Glomerular endothelial cell (primary cell): ENCODE measurements around the gene CLCA1. TPM values are rescaled to one million over a fixed set of nuclear protein-coding genes. Genes with fewer than 3 reads are reported as not detected.
A peak's percentile ranks its signal among the peaks of the same experiment; 100 is the strongest.

Source experiments
- DNase-seq: peaks from one replicate; pipeline ENCODE4 v3.0.0-alpha.2; 2011; ENCODE audit warnings: low read depth, low spot score; ENCODE audit errors: extremely low read depth
- total RNA-seq: library from RNA; depleted of rRNA; stranded (reverse); fragments of >200 nt; gene quantifications from 2 replicates; pipeline ENCODE4 v1.2.3, GENCODE V29; 2015

Gene CLCA1, protein sequence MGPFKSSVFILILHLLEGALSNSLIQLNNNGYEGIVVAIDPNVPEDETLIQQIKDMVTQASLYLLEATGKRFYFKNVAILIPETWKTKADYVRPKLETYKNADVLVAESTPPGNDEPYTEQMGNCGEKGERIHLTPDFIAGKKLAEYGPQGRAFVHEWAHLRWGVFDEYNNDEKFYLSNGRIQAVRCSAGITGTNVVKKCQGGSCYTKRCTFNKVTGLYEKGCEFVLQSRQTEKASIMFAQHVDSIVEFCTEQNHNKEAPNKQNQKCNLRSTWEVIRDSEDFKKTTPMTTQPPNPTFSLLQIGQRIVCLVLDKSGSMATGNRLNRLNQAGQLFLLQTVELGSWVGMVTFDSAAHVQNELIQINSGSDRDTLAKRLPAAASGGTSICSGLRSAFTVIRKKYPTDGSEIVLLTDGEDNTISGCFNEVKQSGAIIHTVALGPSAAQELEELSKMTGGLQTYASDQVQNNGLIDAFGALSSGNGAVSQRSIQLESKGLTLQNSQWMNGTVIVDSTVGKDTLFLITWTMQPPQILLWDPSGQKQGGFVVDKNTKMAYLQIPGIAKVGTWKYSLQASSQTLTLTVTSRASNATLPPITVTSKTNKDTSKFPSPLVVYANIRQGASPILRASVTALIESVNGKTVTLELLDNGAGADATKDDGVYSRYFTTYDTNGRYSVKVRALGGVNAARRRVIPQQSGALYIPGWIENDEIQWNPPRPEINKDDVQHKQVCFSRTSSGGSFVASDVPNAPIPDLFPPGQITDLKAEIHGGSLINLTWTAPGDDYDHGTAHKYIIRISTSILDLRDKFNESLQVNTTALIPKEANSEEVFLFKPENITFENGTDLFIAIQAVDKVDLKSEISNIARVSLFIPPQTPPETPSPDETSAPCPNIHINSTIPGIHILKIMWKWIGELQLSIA
- not detected in 2 replicates for total RNA-seq

DNA sequence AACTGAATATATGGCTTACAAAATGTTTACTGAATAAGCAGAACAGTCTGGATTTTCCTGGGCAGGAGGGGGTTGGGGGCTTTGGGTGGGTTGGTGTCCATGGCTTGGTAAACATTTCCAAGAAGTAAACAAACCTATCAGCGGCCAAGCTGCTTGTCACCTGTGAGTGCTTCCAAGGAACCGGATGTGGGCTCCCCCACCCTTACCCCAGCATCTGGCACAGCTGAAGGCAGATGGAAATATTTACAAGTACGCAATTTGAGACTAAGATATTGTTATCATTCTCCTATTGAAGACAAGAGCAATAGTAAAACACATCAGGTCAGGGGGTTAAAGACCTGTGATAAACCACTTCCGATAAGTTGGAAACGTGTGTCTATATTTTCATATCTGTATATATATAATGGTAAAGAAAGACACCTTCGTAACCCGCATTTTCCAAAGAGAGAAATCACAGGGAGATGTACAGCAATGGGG lies at the start of gene CLCA1:
Gene CLCA1, plus strand, starts transcription at position 427 of the 477 bp plus-strand sequence. Its CDS starts 45 bp downstream, at position 472.
- DNase-seq = no peak

DNA sequence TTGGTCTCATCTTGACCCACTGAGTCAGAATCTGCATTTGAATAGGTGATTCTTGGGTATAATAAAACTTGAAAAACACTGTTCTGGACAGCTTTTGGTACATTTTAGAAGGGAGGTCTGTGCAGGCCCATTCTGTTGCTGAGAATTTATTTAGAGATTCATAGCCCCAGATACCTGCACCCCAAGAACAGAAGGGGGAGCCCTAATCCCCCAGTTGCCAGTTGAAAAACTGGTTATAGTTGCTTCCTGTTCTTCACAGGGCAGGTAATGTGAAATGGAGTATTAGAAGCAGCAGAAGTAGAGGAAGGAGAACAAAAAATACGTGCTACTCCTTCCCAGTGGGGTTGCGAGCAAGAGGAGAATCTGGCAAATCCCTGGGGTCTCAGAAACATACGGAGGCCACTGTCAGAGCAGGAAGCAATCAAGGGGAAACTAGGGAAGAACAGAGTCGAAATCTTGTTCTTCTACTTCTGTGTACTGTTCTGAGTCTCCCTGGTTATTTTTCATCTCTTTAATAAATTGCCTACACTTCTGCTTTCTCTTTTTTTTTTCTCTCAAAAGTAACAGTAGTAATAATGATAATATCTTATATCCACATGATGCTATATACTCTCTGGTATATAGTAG lies 49.3 kb upstream of the CLCA1 start:
- peak; percentile 9 for DNase-seq

DNA sequence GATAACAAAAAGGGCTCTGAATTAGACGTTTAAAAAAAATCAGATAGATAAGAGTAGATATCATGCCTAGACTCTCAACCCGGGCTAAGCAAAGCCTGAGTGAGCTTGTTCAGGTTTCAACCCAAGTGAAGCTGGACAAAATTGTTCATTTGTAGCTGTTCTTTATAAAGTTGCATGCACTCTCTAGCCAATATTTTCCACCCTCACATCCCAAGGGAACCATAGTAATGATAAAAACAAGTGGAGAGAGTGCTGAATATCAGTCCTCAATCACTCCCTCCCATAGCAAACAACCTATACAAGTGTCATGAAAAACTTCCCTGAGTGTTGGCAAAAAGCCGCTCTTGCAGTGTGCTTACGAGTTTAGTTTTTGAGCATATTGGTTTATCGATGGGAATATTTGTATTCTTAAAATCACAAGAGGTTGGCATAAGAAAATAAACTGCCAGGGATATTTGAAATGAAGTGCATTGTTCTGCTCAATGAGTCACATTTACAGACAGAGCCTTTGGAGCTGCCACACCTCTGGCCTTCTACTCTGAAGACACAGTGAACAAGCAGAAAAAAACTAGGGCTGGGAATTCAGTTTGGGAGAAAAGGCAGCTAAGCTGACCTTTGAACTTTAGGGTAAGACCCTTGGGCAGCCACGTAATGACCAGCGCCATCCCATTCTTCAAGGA lies 47.0 kb upstream of the CLCA1 start:
- no peak for DNase-seq

DNA sequence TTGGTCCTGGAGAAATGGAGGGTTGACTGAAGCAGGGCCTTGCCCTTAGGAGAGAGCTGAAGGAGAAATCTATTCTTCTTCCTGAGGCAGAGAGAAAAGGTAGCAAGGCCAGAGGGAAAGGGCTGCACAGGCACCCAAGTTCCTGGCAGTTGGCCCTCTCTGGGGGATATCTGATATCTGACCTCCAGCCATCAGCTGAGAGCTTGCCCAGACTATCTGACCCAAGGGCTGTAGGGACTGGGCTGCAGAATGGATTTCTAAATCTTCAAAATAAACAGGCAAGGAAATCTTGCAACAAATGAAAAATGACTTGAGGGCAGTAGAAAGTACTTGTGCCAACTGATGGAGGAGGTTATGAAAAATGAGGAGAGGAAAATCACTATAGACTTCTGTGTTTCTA lies 45.3 kb upstream of the CLCA1 start:
- DNase-seq = no peak

DNA sequence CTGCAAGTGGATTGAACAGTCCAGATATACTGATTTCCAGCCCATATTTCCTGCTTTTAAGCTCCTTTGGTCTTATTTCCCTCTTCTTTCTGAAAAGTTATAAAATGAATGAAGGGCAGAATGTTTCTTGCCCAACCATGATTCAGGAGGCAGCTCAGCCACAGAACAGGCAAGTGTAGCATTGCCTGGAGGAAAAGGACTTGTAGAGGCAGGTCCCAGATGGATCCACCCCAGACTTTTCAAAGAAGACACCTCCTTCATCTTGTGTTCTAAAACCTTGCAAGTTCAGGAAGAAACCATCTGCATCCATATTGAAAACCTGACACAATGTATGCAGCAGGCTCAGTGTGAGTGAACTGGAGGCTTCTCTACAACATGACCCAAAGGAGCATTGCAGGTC lies 44.9 kb upstream of the CLCA1 start, which contains the start of gene CLCA2:
Gene CLCA2, plus strand, starts transcription at position 299 of the 400 bp plus-strand sequence. Its CDS starts 77 bp downstream, at position 376.
- DNase-seq = no peak

DNA sequence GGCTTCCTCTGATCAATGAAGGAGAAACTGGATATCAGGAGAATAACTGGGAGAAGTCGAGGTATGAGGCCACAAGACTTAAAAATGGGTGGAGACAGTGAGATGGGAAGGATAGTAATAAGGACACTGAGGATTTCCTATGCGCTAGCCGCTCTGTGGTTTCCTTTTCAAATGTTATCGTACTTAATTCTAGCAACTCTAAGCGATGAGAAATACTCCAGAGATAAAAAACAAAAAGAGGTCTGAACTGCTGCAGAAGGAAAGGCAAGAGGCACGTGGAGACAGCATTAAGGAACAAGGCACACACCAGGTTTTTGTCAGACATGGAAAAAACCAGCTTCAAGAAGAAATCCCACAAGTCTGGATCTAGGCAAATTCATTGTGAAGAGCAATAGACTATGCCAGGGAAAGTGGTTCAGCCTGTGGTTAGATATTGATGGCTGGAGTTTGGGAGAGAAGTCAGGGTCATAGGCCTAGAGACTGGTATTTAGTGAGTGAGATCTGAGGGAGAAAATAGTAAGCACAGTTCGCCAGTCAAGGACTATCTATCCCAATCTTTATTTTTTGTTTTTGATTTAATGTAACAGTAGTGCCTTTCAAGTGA lies 39.5 kb upstream of the CLCA1 start:
- no peak for DNase-seq

DNA sequence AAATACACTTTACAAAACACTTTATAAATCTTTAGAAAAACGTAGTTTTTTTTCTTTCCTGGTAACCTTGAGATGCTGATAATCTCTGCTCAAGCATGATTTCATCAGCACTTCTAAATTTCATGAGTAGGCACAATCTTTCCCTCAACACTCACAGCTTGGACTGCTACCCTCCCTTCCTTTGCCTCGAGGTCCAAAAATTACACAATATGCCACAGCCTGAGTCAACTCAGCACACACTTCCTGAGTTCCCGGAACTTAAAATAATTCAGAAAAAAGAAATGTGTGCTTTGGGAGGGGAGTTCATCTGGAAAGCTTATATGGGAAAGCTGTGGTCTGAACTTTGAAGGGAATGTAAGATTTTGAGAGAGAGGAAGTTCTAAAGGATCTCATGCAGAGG lies 38.9 kb upstream of the CLCA1 start:
- peak; percentile 69 for DNase-seq

DNA sequence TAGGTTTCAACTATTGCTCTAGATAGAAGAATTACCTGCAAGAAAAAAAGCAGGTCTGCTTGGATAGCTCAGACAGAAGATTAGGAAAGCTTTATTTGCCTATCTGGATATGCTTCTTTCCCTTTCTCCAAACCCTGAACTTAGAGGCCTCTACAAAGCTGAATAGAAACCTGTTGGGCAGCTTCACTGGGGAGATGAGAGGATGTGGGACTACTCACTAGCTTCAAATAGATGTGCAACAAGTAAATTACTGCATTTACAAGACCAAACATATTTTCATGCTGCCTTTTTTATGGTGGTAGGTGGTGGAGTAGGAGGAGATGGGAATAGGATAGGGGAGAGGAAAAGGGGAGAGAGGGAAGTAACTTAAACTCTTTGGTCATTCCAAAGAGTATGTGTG lies 38.4 kb upstream of the CLCA1 start:
- no peak for DNase-seq

DNA sequence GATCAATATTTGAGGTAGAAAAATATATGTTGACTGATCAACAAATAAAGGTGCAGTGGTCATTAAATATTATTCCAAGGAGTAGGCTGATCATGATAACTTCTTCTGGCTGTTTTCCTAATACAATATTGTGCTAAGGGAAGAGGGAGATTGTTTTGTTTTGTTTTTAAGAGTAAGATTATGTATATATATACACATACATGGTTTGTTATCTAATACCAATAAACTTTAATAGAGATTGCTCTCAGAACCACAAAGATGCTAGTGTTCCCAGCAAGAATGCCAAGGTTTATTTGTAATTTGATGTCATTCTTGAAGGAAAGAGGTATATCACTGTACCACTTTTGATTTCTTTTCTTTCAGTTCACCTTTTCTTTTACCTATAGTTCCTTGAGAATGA lies 34.7 kb upstream of the CLCA1 start:
- DNase-seq = no peak

DNA sequence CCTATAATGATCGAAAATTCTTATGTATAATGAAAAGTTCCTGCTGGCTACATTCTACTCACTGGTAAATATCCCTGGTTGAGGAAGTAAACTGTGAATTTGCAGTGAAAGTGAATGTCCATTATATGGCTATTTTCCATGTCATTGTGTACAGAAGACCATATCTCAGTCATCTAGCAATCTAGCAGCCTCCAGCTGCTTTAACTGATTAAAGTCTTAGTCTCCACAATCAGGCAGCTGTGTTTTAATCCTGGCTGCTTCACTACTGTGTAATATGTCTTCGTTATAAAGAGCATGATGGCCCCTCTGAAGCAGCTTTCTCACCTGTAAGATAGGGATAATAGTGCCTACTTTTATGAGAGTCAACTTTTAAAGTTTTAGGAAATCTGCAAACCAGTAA lies 33.4 kb upstream of the CLCA1 start:
- no peak for DNase-seq

DNA sequence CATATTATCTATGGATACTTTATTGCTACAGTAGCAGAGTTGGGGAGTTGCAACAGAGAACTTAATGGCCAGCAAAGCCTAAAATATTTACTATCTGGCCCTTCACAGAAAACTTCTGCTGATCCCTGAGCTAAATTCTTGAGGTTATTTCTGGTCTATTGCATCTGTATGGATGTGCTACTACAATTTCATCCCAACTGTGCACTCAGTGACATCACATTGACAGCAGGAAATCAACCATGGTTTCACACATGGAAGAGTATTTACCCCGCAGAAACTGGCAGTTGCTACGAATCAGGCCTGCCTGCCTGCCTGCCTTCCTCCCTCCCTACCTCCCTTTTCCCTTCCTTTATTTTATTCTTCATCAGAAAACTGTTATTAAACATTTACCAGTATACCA lies 32.7 kb upstream of the CLCA1 start:
- no peak for DNase-seq

DNA sequence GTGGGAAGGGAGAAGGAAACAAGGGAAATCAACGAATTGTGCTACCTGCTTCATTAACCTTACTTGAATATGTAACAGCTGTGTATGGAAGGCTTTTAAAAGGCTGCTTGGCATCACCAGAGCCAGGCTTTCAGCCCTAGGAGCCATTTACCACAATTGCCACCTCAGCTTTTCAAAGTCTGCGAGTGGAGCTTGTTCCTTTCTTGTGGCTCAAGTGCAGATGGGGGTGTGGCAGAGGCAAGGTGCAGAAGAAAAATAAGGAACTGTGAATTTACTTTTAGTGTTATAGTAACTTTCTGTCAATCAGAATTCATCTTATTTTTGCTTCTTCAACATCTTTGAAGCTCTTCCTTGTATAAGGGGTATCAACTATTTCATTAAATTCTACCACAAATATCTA lies 27.1 kb upstream of the CLCA1 start:
- DNase-seq = no peak

DNA sequence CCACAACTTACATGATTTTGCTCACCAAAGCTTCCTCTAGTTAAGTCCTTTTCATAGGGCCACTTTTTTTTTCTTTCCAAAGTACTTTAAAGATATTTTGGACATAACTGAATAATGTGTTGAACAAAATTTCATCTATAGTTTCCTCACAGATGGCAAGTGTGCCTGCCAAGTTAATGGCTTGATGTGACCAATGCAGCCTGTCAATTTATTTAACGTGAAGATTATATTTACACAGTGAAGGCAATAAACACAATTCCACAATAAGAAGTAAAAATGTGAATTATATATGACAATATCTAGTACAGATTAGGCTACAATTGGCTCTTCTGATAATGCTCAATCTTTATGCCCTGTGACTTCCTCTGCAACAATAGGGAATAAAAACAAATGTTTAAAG lies 26.7 kb upstream of the CLCA1 start:
- no peak for DNase-seq

DNA sequence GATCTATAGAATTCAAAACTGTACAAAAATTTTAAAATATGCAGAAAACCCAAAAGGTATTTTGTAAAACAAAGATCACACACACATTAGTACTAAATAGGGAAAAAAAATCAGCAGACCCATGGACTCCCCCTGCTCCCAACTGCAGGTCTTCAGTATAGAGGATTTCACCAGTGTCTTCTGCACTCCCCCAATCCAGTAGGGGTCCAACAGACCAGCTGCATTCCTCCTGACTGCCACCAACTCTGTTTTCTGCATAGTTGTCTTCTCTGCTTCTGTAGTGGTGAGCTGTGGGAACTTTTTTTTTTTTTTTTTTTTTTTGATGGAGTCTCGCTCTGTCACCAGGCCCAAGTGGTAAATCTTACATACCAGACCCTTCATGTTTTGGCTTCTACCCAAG lies 22.8 kb upstream of the CLCA1 start:
- DNase-seq = no peak

DNA sequence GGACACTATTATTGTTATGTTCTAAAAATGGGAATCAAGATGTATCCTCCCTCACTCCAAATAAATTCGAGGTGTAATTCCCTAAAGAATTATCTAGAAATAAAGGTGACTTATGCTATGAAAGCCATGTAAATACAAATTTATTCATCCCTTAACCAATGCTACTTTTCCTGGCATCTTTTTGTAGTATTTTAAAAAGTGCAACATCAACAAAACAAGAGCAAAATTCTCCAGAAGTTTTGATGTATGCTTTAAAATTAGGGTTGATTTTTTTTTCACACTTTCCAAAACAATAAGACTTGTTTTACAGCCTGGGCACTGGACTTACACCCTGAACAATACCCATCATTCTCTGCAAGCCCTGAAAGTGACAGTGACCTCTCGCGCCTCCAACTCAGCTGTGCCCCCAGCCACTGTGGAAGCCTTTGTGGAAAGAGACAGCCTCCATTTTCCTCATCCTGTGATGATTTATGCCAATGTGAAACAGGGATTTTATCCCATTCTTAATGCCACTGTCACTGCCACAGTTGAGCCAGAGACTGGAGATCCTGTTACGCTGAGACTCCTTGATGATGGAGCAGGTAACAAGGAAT lies 21.4 kb upstream of the CLCA1 start:
- no peak for DNase-seq

DNA sequence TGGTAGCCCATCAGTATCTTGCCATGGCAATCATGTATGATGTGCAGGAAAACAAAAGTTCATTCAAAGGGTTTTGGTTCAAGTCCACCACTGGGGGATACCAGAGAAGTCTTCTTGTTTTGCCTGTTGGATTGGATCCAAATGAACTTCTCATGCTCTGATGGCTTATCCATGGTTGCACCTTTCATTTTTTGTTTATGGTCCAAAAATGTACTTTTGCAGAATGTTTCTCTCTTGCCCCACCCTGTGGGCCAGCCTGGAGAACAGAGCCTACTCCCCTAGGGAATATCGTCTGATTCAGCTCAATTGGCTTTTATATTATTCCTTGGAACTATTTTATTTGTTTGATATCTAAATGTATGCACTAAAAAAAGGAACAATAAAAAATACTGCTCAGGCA lies 20.1 kb upstream of the CLCA1 start:
- no peak for DNase-seq

DNA sequence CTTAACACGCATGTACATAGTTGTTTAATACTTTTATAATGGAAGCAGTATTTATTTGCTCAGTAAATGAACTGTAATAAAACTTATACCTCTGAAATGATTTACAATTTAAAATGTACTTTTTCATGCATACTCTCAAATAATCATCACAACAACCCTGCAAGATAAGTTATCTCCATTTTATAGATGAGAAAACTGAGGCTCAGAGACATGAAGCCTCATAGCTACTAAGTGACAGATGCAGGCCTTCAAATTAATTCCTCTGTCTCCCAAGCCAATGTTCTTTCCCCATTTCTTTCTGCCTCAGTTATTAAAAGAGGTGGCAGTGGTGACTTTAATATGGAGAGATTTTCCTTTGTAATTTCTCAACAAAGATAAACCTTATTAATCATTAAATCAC lies 19.6 kb upstream of the CLCA1 start:
- DNase-seq = no peak

DNA sequence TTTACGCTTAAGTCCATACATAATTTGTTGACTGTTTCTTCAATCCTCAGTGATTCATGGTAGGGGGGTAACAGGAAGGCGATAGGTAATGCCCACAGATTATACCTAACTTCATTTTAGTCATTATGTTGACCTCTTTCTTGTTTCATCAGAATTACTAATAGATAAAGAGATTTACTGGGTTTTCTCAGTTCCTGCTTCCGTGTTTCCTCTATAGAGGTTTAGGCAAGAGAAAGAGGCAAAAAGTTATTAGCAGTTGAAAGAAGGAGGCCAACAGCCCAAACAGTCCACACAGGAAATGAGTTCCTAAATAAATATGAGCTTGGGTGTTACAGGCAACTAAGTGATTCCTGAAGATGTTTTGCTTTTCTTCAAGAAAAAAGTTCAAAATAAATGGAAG lies 17.9 kb upstream of the CLCA1 start:
- no peak for DNase-seq

DNA sequence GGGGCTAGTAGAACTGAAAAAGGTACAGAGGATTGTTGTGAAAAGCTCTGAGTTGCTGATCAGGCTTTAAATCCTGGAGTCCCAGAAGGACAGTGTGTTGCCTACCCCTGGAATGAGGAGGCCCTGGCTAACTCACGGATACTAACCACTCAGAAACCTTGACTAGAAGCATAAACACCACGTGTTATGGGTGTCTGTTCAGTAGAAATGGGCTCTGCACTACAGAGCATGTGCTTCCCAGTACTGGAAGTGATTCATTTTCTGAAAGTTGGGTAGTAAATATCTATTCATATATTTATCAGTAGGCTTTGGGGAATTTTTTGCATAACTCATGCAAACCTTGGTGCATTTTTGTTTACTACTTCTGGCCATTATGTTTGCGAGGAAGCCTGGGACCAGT lies 15.1 kb upstream of the CLCA1 start:
- no peak for DNase-seq

DNA sequence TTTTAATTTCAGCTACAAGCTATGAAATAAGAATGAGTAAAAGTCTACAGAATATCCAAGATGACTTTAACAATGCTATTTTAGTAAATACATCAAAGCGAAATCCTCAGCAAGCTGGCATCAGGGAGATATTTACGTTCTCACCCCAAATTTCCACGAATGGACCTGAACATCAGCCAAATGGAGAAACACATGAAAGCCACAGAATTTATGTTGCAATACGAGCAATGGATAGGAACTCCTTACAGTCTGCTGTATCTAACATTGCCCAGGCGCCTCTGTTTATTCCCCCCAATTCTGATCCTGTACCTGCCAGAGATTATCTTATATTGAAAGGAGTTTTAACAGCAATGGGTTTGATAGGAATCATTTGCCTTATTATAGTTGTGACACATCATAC lies 13.7 kb upstream of the CLCA1 start:
- no peak for DNase-seq
